ENCODE measurements around the gene DNAH5. TPM values are rescaled to one million over a fixed set of nuclear protein-coding genes. Genes with fewer than 3 reads are reported as not detected.

DNAH5 gene
- total RNA-seq, 1 donor from 2014 or later, result under 0.01 TPM

DNA sequence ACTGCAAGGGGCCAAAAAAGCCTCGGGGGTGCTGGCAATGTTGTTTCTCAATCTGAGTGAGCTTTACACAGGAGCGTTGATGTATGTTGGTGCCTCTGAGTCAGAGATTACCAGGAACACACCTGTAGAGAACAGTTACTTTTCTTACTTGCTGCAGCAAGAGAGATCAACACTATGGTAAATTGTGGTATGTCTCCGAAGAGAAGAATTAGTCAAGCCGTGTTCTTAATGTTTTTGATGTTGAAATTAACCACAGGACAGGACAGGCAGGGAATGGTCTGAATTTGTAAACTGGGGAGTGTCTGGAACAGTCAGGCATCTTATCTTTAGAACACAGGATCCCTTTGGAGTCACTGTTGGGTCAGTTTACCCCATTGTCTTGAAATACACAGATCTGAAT is 285.7 kb downstream of the DNAH5 start:
- TF ChIP-seq, protein P1, sequence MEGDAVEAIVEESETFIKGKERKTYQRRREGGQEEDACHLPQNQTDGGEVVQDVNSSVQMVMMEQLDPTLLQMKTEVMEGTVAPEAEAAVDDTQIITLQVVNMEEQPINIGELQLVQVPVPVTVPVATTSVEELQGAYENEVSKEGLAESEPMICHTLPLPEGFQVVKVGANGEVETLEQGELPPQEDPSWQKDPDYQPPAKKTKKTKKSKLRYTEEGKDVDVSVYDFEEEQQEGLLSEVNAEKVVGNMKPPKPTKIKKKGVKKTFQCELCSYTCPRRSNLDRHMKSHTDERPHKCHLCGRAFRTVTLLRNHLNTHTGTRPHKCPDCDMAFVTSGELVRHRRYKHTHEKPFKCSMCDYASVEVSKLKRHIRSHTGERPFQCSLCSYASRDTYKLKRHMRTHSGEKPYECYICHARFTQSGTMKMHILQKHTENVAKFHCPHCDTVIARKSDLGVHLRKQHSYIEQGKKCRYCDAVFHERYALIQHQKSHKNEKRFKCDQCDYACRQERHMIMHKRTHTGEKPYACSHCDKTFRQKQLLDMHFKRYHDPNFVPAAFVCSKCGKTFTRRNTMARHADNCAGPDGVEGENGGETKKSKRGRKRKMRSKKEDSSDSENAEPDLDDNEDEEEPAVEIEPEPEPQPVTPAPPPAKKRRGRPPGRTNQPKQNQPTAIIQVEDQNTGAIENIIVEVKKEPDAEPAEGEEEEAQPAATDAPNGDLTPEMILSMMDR (IDR thresholded peaks at IDR 0.05), result no peak
- DNase-seq (ENCODE audit: low spot score in 2 of 2), result no peak
- intact Hi-C loops (cut with DNase I), result no loop called here
- Histone ChIP-seq H3K27me3 (no peaks in the 10 kb centered on the region), H3K4me1 (no peaks in the 10 kb centered on the region), H3K27ac (no peak overlapping the region), H3K9me3 (no peaks in the 10 kb centered on the region), H3K36me3 (no peaks in the 10 kb centered on the region), H3K4me3 (no peak overlapping the region)

DNA sequence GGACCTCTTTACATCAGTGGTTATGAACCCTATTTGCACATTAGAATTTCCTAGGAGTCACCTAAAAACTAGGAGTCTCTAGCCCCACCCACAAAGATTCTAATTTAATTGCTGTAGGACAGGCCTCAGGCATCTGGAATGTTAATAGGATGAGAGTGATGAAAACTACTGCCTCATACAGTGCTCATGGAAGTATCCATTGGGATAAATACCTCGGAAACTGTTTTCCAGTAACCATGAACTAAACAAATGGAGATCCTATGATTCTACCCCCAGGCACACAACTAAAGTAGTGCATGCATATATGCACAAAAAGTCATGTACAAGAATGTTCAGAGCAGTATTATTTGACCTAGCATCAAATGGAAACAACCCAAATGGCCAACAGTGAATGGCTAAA is 286.3 kb downstream of the DNAH5 start:
- H3K27me3 ChIP-seq, result no peaks in the 10 kb centered on the region
- H3K4me3 ChIP-seq, result no peak overlapping the region
- no peak overlapping the region for H3K27ac ChIP-seq
- TF ChIP-seq, protein P1 (IDR thresholded peaks at IDR 0.05), result no peak
- H3K9me3 ChIP-seq, result no peaks in the 10 kb centered on the region
- intact Hi-C loops (cut with DNase I), result no loop called here
- H3K4me1 ChIP-seq, result no peaks in the 10 kb centered on the region
- H3K36me3 ChIP-seq, result no peaks in the 10 kb centered on the region
- no peak for DNase-seq (ENCODE audit: low spot score in 2 of 2)

DNA sequence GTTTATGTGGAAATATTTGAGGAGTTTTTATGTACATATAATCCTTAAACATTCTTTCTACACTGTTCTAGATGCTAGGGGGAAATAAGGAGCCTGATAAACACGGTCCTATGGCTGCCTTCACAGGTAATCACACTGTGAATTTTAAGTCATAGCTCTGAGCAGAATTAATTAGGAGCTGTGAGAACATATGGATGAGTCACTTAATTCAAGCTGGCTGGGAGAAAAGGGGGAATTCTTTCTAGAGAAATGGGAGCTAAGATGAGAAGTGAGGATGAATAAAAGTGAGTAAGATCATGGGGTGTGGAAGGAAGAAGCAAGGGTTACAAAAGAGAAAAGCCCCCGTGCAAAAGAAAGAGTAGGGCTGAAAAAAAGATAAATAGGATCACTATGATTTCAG is 290.8 kb downstream of the DNAH5 start:
- no peak overlapping the region for H3K27ac ChIP-seq
- no peaks in the 10 kb centered on the region for H3K9me3 ChIP-seq
- H3K4me1 ChIP-seq, result no peaks in the 10 kb centered on the region
- intact Hi-C loops (cut with DNase I), result no loop called here
- H3K27me3 ChIP-seq, result no peaks in the 10 kb centered on the region
- no peaks in the 10 kb centered on the region for H3K36me3 ChIP-seq
- no peak for DNase-seq (ENCODE audit: low spot score in 2 of 2)
- H3K4me3 ChIP-seq, result no peak overlapping the region
- TF ChIP-seq, protein P1 (IDR thresholded peaks at IDR 0.05), result no peak

DNA sequence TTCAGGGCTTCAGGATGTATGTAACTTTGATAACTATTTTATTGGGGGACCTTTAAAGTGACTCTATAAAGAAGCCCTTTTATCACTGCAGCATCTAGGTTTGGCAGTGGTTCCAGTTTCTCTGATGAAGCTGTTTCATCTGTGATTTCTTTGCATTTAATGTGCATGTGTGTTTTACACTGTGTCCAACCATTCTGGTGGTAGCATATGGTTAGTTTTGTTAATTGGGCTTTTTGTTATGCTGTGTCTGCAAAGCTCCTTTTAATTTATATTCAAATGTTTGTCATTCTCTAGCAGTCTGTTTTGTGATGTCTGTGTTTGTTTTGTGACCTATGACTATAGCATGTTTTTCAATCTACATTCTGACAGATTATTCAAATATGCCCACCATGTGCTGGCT is 294.8 kb downstream of the DNAH5 start:
- Histone ChIP-seq H3K36me3 (no peaks in the 10 kb centered on the region), H3K27ac (no peak overlapping the region), H3K4me3 (no peak overlapping the region), H3K4me1 (no peaks in the 10 kb centered on the region), H3K9me3 (no peaks in the 10 kb centered on the region), H3K27me3 (no peaks in the 10 kb centered on the region)
- TF ChIP-seq, protein P1 (IDR thresholded peaks at IDR 0.05), result no peak
- DNase-seq (ENCODE audit: low spot score in 2 of 2), result no peak
- intact Hi-C loops (cut with DNase I), result no loop called here

DNA sequence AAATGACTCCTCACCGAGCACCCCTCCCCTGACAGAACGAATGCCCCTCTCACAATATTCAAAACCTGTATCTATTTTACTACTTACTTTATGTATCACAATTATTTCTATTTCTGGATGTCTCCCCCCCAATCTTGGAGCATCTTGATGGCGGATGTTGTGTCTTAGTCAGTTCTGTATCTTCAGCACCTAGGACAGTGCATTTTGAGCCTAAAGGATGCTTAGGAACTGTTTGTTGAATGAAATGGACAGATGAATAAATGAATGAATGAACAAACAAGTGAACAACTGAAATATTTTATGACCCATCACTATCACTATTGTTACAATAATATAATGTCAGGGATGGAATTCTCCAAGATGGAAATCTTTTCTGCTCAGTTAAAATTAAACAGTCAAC is 295.7 kb downstream of the DNAH5 start:
- intact Hi-C loops (cut with DNase I), result no loop called here
- Histone ChIP-seq H3K4me3 (no peak overlapping the region), H3K27ac (no peak overlapping the region), H3K36me3 (no peaks in the 10 kb centered on the region), H3K4me1 (no peaks in the 10 kb centered on the region), H3K27me3 (no peaks in the 10 kb centered on the region), H3K9me3 (no peaks in the 10 kb centered on the region)
- TF ChIP-seq, protein P1 (IDR thresholded peaks at IDR 0.05), result no peak
- no peak for DNase-seq (ENCODE audit: low spot score in 2 of 2)

DNA sequence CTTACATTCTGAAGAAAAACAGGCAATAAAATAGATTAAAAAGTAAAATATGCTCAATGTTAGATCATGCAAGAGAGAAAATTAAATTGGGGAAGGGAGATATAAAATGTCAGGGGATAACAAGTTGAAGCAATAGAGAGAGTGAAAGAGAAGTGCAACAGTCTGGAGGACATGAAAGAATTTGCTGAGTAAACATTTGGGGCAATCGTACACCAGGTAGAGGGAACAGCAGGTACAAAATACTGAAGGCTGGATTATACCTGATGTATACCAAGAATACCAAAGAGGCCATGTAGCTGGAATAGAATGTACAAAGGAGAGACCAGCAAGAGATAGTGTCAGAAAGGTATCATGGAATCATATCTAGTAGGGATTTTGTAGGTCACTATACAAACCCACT is 300.8 kb downstream of the DNAH5 start:
- H3K36me3 ChIP-seq, result no peaks in the 10 kb centered on the region
- H3K4me3 ChIP-seq, result no peak overlapping the region
- no peaks in the 10 kb centered on the region for H3K9me3 ChIP-seq
- H3K4me1 ChIP-seq, result no peaks in the 10 kb centered on the region
- H3K27ac ChIP-seq, result no peak overlapping the region
- no peaks in the 10 kb centered on the region for H3K27me3 ChIP-seq
- intact Hi-C loops (cut with DNase I), result no loop called here
- DNase-seq (ENCODE audit: low spot score in 2 of 2), result no peak
- TF ChIP-seq, protein P1 (IDR thresholded peaks at IDR 0.05), result no peak

All from ascending aorta (tissue), 2 donors.